ENCODE results near the gene BHLHE23.

- TF ChIP-seq CTCF (IDR thresholded peaks at IDR 0.05) (no peak), POLR2A (IDR thresholded peaks at IDR 0.05) (no peak)
These were observed 39.6 kb downstream of the BHLHE23 start for GRCh38 chr20:62967149-62967501.

Measured in body of pancreas (tissue), 4 donors.